Dermis blood vessel endothelial cell (primary cell): ENCODE data around the gene JMJD7. TPM values are rescaled to one million over a fixed set of nuclear protein-coding genes. Genes with fewer than 3 reads are reported as not detected.
A peak's percentile ranks its signal among the peaks of the same experiment; 100 is the strongest.

Experiments used
- DNase-seq: peaks from one replicate; pipeline ENCODE4 v3.0.0; 2010
- total RNA-seq: library from RNA; depleted of rRNA; stranded (reverse); fragments of >200 nt; gene quantifications from 2 replicates; pipeline ENCODE4 v1.2.3, GENCODE V29; 2014

Gene JMJD7
- 4.1 and 5.3 TPM in 2 replicates for total RNA-seq

- peak; percentile 93 for DNase-seq
Measured at GRCh38 chr15:41827880-41828806, at the start of gene JMJD7. Gene JMJD7 (plus strand): TSS chr15:41828092. CDS start chr15:41828125, 33 bp downstream.

- DNase-seq: peak; percentile 62
Measured at GRCh38 chr15:41778521-41778920, 49.4 kb upstream of the JMJD7 start.

GRCh38 chr15:41779662-41780157 is 48.2 kb upstream of the JMJD7 start:
- no peak for DNase-seq

GRCh38 chr15:41780266-41780665 is 47.6 kb upstream of the JMJD7 start:
- DNase-seq: peak; percentile 41

GRCh38 chr15:41780727-41781126 is 47.2 kb upstream of the JMJD7 start:
- DNase-seq: peak; percentile 29

GRCh38 chr15:41782371-41783282 is 45.3 kb upstream of the JMJD7 start:
- DNase-seq: no peak

GRCh38 chr15:41783296-41783695 is 44.6 kb upstream of the JMJD7 start:
- no peak for DNase-seq

- no peak for DNase-seq
Measured at GRCh38 chr15:41788262-41788661, 39.6 kb upstream of the JMJD7 start.

GRCh38 chr15:41789236-41789635 is 38.7 kb upstream of the JMJD7 start:
- DNase-seq: no peak

GRCh38 chr15:41789662-41790061 is 38.2 kb upstream of the JMJD7 start:
- DNase-seq: no peak

- no peak for DNase-seq
Measured at GRCh38 chr15:41790169-41790568, 37.7 kb upstream of the JMJD7 start.

- peak; percentile 87 for DNase-seq
Measured at GRCh38 chr15:41790756-41791546, 36.9 kb upstream of the JMJD7 start.

GRCh38 chr15:41791547-41791937 is 36.4 kb upstream of the JMJD7 start:
- no peak for DNase-seq

GRCh38 chr15:41792000-41792637 is 35.8 kb upstream of the JMJD7 start:
- DNase-seq: no peak

- no peak for DNase-seq
Measured at GRCh38 chr15:41794081-41794480, 33.8 kb upstream of the JMJD7 start.

GRCh38 chr15:41795996-41796856 is 31.7 kb upstream of the JMJD7 start:
- peak; percentile 84 for DNase-seq

GRCh38 chr15:41797201-41797944 is 30.5 kb upstream of the JMJD7 start:
- no peak for DNase-seq

GRCh38 chr15:41798607-41799487 is 29.0 kb upstream of the JMJD7 start:
- DNase-seq: no peak

GRCh38 chr15:41799488-41799805 is 28.4 kb upstream of the JMJD7 start:
- DNase-seq: no peak
